Measurements from ENCODE around the gene TMEM225B.
"Not testable (repeated sequence)": the region's sequence is repeated elsewhere in the genome, so short reads cannot be mapped to it uniquely, and the experiment has no call there.

DNA sequence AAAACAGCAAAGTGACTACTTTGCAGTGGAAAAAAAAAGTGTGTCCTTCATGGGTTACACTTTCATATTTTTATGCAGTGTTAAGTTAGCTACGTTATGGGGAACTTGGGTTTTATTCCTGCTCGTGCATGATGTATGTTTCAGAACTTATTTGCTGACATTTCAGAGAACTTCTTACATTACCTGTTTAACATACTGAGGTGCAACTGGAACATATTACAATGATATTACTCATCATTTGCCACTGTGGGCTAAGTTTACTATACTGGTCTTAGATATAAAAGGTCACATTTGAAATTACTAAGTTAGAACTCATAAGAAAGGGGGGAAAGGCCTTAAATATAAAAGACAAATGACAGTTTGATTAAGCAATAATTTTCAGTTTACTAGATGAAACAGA, 39.3 kb downstream of the TMEM225B start:
- TF ChIP-seq EZH2phosphoT487 (IDR thresholded peaks at IDR 0.05; ENCODE audit: insufficient read depth, low read depth); EZH2 (IDR thresholded peaks at IDR 0.05; ENCODE audit: insufficient read depth, poor library complexity, severe bottlenecking): not testable (repeated sequence)
